NCI-H187 (cell line): ENCODE results near the gene EMILIN1.
A peak's percentile ranks its signal among the peaks of the same experiment; 100 is the strongest.

Experiments used
- DNase-seq, 2 experiments: peaks; one replicate each; lab custom pipeline; 2025; lab: John Stamatoyannopoulos, UW

Gene EMILIN1

DNA sequence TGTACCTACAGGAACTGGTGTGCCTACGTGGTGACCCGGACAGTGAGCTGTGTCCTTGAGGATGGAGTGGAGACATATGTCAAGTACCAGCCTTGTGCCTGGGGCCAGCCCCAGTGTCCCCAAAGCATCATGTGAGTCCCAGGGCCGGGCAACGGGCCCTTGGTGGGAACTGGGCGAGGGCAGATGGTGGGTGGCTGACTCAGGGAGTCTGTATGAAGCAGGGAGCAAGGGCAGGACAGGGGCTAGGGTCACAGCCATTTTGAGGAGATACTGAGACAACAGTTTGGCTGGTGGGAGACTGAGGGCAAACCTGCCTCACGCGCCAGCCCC, 1.7 kb downstream of the EMILIN1 start:
- no peak for DNase-seq

GRCh38 chr2:27080603-27080936, 2.2 kb downstream of the EMILIN1 start:
- no peak for DNase-seq

GRCh38 chr2:27081984-27082772, 3.8 kb downstream of the EMILIN1 start:
- no peak for DNase-seq

GRCh38 chr2:27082773-27083409, 4.5 kb downstream of the EMILIN1 start:
- no peak for DNase-seq

DNA sequence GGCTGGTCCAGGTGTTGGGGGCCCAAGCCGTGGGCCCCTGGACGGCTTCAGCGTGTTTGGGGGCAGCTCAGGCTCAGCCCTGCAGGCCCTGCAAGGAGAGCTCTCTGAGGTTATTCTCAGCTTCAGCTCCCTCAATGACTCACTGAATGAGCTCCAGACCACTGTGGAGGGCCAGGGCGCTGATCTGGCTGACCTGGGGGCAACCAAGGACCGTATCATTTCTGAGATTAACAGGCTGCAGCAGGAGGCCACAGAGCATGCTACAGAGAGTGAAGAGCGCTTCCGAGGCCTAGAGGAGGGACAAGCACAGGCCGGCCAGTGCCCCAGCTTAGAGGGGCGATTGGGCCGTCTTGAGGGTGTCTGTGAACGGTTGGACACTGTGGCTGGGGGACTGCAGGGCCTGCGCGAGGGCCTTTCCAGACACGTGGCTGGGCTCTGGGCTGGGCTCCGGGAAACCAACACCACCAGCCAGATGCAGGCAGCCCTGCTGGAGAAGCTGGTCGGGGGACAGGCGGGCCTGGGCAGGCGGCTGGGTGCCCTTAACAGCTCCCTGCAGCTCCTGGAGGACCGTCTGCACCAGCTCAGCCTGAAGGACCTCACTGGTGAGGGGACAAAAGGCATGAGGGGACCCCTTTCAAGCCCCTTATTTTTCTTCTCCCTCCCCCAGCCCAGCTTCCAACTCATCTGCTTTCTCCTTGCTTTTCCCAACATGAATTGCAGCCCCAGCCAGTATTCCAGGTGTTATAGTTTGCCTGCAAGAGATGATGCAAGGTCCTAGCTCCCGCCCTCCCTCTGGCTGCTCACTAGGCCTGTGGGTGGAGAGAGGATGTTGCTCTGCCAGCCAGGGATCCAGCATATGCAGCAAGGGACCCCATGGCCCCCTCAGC, 5.2 kb downstream of the EMILIN1 start:
- DNase-seq = no peak

- no peak for DNase-seq
Observed at GRCh38 chr2:27084297-27085061, 6.1 kb downstream of the EMILIN1 start.

DNA sequence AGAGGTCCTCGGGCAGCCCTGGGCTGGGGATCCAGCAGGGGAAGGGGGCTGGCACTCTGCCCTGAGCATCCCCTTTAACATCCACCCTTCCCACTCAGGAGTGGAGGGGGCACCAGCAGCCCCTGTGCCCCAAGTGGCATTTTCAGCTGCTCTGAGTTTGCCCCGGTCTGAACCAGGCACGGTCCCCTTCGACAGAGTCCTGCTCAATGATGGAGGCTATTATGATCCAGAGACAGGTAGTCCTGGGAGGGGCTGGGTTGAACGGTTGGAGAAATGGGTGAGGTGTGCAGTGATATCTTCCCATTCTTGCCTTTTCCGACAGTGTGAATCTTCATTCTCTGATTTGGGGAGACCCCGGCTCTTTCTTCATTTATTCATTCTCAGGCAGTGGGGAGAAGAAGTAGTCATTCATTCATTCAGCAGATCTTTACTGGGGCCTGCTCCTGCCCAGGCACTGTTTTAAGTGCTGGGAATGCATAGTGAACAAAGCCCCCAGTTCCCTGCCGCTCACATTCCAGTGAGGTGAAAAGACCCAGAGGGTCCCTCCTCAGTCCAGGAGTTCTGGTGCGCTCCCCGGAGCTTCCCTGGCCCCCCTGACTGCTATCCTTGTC, 6.8 kb downstream of the EMILIN1 start:
- DNase-seq = no peak

GRCh38 chr2:27085673-27086089, 7.3 kb downstream of the EMILIN1 start:
- DNase-seq = no peak

- DNase-seq = peak; percentile 87 to 97
Observed at GRCh38 chr2:27086090-27086723, 7.8 kb downstream of the EMILIN1 start.

- peak; percentile 70 to 87 for DNase-seq
Observed at GRCh38 chr2:27086724-27087593, 8.5 kb downstream of the EMILIN1 start, which contains the start of gene KHK. Gene KHK, plus strand, starts transcription at chr2:27086772. Its CDS starts 488 bp downstream, at chr2:27087260.

- DNase-seq = no peak
Observed at GRCh38 chr2:27087823-27088410, 9.5 kb downstream of the EMILIN1 start.

- no peak for DNase-seq
Observed at GRCh38 chr2:27088634-27089033, 10.2 kb downstream of the EMILIN1 start.

DNA sequence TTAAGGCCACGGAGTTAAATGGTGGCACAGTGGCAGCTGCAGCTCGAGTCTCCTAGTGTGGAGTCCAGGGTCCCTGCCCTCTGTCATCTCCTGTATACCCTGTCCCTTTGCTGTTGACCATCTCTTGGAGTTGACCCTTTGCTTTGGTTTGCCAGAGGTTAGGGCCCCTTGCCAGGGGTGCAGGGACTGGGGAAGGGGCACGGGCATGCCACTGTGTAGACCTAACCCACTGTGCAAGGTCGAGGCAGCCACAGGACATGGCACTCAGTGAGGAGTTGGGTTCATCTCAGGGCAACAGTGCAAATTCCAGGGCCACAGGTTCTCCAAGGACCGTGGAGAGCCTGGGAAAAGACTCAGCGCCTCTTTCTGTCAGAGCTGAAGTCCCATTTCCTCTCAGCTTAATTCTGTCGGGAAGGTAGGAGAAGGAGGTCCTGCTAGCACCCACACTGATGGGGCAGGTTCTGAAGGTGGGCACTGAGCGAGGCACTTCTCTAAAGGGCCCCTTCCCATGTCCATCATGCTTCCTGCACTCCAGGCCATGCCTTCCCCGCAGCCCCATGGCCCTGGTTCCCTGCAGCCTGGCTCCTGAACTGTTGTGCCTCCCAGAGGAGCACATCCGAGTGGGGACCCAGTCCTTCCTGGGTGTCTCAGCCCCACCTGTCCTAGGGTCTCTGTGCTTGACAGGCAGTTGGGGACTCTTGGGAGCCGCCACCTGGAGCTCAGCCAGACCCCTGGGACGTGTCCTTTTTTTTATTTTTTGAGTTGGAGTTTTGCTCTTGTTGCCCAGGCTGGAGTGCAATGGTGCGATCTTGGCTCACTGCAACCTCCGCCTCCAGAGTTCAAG, 10.9 kb downstream of the EMILIN1 start:
- DNase-seq = no peak

DNA sequence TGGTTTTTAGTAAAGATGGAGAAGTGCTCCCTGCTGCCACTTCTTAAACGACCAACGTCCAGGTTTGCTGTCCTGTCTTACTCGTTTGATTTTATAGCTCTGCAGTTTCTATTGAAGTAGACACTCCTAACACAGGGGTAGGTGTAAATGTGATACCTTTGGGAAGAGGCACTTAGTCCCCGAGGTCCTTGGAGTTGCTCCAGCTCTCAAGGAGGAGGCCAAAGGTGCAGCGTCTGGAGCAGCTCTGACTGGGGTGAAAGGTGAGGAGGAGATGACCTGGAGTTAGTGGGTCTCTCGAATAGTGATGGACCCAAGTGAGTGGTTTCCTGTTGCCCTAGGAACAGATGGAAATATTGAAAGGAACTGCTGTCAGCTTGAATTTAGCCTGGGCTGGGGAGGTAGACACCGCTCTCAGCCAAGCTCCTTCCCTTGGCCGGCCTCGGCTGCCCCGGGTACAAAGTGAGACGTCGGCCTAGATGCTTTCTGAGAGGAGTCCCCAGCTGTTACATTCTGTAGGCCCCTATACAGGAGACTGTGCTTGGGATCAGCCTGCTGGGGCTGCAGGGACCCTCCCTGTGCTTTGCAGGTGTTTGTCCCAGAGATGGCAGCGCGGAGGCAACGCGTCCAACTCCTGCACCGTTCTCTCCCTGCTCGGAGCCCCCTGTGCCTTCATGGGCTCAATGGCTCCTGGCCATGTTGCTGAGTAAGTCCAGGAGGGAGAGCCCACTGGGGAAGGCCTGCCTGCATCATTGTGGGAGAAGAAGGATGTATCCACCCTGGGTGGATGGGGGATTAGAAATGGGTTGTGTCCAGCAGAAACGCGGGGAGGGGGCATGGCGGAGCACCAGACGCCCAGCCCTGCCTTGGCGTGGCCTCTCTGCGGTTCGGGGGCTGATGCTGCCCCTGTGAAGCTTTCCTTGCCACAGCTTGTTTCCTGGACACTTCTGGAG, 13.6 kb downstream of the EMILIN1 start:
- DNase-seq = no peak

DNA sequence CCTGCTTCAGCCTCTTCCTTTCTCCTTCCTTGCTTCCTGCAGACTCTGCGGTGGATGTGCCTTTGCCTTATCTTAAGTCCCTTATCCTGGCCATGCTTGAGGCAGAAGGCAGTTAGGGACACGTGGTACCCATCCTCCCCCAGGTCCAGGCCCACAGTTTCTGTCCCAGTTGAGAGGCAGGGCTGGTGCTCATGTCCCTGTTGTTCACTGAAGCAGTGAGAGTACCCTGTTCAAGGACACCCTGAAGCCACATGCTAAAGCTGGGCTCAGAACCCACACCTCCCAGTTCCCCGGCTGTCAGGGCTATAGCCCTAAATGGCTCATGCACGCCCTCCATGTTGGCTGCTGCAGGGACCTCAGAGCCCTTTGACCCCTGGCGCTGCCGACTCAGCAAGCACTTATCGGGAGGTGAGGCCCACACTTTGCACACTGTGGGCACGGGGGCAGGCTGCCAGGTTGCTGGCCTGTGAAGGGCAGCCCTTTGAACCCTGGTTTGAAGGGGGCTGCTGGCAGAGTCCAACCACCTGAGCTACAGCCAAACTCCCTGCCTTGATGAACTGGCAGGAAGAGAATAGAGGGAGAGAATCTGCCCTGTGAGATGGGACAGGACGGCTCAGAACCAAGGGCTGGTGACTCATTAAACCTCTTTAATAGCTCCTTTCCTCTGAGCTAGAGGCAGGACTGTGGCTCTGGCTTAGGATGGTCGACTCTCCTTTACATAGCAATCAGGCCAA, 14.4 kb downstream of the EMILIN1 start:
- DNase-seq = no peak

GRCh38 chr2:27093430-27094352, 15.3 kb downstream of the EMILIN1 start:
- DNase-seq = no peak
